ENCODE results near the gene CEP78.

DNA sequence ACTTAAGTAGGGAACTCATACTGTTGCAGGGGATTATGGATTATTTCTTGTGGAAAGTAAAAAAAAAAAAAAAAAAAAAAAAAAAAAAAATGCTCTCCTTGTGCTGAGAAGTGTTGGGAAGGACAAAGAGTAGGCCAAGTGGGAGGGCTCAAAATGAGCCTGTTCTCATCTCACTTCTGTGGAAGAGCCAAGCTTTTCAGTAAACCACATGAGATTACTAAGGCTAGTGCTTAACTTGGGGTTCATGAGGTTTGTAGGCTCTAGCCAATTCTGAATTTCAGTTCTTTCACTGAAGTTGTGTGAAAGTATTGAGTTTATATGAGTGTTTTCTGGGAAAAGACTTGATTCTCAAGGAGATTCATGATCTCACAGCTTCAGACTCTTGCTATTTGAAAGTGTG lies 23.0 kb upstream of the CEP78 start:
- TF ChIP-seq, protein P1, sequence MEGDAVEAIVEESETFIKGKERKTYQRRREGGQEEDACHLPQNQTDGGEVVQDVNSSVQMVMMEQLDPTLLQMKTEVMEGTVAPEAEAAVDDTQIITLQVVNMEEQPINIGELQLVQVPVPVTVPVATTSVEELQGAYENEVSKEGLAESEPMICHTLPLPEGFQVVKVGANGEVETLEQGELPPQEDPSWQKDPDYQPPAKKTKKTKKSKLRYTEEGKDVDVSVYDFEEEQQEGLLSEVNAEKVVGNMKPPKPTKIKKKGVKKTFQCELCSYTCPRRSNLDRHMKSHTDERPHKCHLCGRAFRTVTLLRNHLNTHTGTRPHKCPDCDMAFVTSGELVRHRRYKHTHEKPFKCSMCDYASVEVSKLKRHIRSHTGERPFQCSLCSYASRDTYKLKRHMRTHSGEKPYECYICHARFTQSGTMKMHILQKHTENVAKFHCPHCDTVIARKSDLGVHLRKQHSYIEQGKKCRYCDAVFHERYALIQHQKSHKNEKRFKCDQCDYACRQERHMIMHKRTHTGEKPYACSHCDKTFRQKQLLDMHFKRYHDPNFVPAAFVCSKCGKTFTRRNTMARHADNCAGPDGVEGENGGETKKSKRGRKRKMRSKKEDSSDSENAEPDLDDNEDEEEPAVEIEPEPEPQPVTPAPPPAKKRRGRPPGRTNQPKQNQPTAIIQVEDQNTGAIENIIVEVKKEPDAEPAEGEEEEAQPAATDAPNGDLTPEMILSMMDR (IDR thresholded peaks at IDR 0.05) = no peak
- TF ChIP-seq POLR2A (IDR thresholded peaks at IDR 0.05) = no peak

Data from body of pancreas (tissue), 4 donors.